ENCODE measurements around the gene INPP5A.
"Not testable (repeated sequence)": the region's sequence is repeated elsewhere in the genome, so short reads cannot be mapped to it uniquely, and the experiment has no call there.

Gene INPP5A

DNA sequence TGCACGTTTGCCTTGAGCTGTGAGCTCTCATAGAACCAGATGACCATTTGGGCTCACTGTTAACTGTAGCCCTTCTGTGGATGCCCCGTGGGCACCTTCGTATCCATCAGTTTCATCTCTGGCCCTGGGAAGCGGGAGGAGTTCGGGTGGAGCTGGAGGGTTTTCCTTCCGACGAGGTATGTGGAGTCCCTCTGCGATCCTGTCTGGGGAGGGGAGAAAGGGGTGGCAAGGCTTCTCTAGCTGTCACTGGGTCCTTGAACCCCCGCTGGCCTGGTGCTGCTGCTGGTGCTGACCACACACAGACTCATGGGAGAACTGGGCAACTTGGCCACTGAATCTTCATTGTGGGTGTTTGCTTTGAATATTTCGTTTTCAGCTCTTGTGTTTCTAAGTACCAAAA is 32.7 kb downstream of the INPP5A start:
- intact Hi-C loops (cut with DNase I): no loop called here
- DNase-seq: peak in 2 of 42 donors; percentile 2 to 4

- intact Hi-C loops (cut with DNase I): no loop called here
- peak in 6 of 42 donors; percentile 15 to 40 (median 34) for DNase-seq
Measured at GRCh38 chr10:132570771-132571649, 33.4 kb downstream of the INPP5A start.

GRCh38 chr10:132571650-132572544 is 34.3 kb downstream of the INPP5A start:
- intact Hi-C loops (cut with DNase I): no loop called here
- peak in 2 of 42 donors; percentile 30 to 48 for DNase-seq

- intact Hi-C loops (cut with DNase I): no loop called here
- DNase-seq: peak in 2 of 42 donors; percentile 4 to 30
Measured at GRCh38 chr10:132572545-132572937, 35.0 kb downstream of the INPP5A start.

DNA sequence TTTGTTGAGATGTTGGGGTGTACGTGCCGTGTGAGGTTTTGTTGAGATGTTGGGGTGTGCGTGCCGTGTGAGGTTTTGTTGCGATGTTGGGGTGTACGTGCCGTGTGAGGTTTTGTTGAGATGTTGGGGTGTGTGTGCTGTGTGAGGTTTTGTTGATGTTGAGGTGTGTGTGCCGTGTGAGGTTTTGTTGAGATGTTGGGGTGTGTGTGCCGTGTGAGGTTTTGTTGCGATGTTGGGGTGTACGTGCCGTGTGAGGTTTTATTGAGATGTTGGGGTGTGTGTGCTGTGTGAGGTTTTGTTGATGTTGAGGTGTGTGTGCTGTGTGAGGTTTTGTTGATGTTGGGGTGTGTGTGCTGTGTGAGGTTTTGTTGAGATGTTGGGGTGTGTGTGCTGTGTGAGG is 35.4 kb downstream of the INPP5A start:
- DNase-seq; intact Hi-C loops (cut with DNase I): not testable (repeated sequence)

- intact Hi-C loops (cut with DNase I): no loop called here
- peak in 2 of 42 donors; percentile 26 to 28 for DNase-seq
Measured at GRCh38 chr10:132574288-132574687, 36.7 kb downstream of the INPP5A start.

DNA sequence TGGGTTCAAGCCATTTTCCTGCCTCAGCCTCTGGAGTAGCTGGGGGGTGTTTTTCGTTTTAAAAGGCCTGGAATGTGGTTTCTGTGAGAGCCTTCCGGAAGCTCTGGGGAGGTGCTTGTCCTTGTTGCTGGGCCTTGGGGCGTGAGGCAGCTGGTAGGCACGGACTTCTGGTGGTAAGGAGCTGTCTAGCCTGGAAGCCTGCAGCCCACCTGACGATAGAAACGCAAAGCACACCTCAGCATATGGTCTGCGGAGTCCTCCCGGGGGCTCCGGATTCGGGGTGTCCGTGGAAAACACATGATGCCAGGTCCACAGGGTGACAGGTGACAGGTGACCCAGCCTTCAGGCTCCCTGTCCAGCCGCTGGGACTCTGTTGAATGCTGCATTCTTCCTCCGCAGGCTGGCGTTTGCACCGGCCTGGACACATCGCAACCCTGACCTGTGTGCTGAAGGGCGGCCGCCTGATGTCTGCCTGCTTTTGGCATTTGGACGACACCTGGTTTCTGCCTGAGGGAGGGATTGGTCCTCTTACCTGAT is 37.3 kb downstream of the INPP5A start:
- peak in 3 of 42 donors; percentile 22 to 32 (median 29) for DNase-seq
- intact Hi-C loops (cut with DNase I): no loop called here

DNA sequence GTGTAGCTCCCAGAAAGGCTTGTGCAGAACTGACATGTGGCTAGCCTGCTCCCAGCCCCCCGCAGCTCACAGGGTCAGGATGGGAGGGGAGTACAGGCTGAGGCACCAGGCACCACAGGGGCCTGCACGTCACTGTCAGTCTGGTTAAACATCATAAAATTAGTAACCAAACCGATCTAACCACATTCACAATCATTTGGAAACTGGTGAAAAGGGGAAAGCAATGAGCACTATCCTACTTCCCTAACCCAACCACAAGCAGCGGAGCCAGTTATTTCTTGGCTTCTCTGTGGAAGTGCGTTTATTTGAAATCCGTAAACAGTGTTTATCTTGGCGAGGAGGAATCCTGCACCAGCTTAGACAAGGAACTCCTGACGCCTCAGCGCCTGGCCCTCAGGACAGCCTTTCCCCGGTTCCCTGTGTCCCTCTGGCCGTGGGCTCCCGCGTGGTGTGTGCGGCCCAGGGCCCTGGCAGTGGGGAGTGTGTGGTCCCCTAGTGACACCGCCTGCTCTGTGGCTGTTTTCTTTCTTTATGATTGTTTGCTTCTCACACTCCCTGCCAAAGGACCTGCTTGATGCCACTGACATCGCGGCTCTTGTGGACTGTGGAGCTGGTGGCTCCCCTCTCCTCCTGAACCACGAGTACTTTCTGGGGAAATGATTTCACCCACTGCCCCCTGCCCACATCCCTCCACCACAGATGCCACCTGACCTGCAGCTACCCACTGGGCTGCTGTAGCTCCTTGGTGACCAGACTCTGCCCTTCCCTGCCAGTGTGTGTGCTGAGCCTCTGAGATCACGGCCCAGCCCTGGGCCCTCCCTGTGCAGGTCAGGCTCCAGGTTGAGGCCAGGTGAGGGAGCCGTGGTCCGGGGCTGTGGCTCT is 38.0 kb downstream of the INPP5A start:
- intact Hi-C loops (cut with DNase I): no loop called here
- DNase-seq: peak in 3 of 42 donors; percentile 9 to 31 (median 30)

GRCh38 chr10:132576671-132577349 is 39.2 kb downstream of the INPP5A start:
- intact Hi-C loops (cut with DNase I): no loop called here
- peak in 5 of 42 donors; percentile 16 to 42 (median 32) for DNase-seq

GRCh38 chr10:132577350-132578003 is 39.9 kb downstream of the INPP5A start:
- peak in 34 of 42 donors; percentile 12 to 84 (median 63) for DNase-seq
- intact Hi-C loops (cut with DNase I): no loop called here

DNA sequence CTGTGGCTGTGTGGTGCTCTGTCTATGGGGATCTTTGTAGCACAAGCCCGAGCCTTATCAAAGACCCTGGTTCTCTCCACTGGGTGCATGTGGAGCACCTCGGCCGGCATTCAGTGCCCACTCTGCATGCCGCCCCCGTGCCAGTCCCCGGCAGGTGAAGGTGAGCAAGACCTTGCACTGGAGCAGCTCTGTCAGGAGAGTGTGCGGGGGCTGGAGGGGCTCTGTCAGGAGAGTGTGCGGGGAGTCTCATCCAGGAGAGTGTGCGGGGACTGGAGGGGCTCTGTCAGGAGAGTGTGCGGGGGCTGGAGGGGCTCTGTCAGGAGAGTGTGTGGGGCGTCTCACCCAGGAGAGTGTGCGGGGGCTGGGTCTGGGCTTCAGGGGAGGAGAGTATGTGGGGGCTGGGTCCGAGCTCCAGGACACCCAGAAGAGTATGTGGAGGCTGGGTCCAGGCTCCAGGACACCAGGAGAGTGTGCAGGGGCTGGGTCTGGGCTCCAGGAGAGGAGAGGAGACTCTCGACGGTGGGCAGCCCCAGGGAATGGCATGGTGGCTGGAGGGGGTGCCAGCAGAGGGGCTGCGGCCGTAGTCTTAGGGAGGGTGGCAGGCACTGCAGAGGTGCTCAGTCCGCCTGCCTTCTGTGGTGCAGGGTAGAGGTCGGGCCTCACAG is 40.8 kb downstream of the INPP5A start:
- DNase-seq: peak in 3 of 42 donors; percentile 4 to 30 (median 30)
- intact Hi-C loops (cut with DNase I): no loop called here

DNA sequence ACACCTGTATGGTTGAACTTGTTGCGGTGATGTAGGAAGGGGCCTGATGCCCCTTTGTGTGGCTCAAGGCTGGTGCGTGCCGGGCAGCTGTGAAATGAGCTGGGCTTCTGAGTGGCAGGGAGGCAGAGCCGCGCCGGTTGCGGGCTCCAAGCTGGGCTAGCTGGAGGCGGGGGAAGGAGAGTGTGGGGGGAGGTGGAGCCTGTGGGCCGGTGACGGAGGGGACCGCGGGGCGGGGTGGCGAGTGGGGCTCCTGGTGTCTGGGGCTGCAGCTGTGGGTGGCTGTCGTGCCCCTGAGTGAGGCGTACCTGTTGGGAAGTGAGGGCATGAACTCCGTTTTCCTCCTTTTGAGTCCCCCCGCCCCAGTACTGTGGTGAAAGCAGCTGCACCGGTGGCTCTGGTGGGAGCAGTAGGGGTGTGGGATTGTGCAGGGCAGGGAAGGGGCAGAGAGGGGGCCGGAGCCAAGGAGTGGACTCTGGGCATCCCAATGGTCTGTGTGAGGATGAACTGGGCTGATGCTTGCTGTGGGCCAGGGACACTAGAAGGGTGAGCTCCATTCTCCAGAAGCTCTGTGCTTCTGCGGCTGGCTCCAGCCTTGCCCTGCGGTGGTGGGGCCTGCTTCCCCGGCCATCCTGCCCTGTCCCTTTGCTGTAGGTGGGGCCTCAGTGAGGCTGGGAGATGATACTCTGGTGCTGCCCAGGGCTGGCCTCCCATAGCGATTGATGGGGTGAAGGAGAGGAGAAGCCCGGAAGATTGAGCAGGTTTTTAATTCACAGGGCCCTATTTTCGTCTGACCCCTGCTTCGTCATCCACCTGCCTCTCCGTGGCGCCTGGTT is 41.7 kb downstream of the INPP5A start:
- intact Hi-C loops (cut with DNase I): no loop called here
- peak in 25 of 42 donors; percentile 28 to 76 (median 56) for DNase-seq

DNA sequence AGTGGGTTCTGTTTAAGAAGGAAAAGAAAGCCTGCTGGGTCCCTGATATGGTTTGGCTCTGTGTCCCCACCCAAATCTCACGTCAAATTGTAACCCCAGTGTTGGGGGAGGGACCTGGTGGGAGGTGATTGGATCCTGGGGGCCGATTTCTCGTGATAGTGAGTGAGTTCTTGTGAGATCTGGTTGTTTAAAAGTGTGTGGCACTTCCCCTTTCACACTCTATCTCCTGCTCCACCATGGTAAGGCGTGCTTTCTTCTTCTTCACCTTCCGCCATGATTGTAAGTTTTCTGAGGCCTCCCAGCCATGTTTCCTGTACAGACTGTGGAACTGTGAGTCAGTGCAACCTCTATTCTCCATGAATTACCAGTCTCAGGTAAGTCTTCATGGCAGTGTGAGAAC is 42.6 kb downstream of the INPP5A start:
- peak in 2 of 42 donors; percentile 3 to 7 for DNase-seq
- intact Hi-C loops (cut with DNase I): no loop called here

DNA sequence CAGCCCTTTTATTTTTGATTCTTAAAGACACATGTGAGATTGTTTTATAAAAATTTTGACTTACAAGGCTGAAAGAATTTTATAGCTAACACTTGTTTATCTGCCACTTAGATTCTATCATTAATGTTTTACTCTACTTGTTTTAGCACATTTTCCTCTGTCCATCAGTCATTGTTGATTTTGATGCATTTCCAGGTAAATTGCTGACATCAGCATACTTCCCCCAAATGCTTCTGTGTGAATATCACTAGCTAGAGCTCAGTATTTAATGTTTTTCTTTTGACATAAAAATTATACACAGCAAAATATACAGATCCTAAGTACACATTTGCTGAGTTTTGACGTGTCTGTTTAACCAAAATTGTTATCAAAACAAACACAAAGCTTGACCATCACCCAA is 43.0 kb downstream of the INPP5A start:
- no peak for DNase-seq
- intact Hi-C loops (cut with DNase I): no loop called here

GRCh38 chr10:132582137-132582536 is 44.5 kb downstream of the INPP5A start:
- intact Hi-C loops (cut with DNase I): no loop called here
- DNase-seq: no peak

DNA sequence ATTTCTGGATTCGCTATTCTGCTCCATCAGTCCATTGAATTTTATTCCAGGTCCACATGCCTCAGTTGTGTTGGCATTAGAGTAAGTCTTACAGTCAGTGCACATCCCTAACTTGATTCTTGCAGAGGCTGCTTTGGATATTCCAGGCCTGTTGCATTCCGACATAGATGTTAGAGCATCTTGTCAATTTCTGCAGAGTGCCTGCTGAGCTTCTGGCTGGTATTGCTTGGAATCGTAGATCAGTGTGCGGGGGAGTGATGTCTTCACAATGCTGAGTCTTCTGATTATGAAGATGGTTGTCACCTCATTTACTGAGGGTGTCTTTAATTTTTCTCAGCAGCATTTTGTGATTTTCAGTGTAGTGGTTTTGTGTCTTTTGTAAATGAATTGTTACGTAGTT is 45.2 kb downstream of the INPP5A start:
- intact Hi-C loops (cut with DNase I): no loop called here
- peak in 23 of 42 donors; percentile 26 to 87 (median 65) for DNase-seq

All from head of caudate nucleus (tissue), 42 donors.